Ammon's horn (tissue), 1 donor: ENCODE results near the gene ANGPT4.
A peak's percentile ranks its signal among the peaks of the same experiment; 100 is the strongest.

Source experiments
- DNase-seq: peaks from one replicate; pipeline ENCODE4 v3.0.0-alpha.2; 2016; ENCODE audit warnings: low spot score

ANGPT4 gene, protein sequence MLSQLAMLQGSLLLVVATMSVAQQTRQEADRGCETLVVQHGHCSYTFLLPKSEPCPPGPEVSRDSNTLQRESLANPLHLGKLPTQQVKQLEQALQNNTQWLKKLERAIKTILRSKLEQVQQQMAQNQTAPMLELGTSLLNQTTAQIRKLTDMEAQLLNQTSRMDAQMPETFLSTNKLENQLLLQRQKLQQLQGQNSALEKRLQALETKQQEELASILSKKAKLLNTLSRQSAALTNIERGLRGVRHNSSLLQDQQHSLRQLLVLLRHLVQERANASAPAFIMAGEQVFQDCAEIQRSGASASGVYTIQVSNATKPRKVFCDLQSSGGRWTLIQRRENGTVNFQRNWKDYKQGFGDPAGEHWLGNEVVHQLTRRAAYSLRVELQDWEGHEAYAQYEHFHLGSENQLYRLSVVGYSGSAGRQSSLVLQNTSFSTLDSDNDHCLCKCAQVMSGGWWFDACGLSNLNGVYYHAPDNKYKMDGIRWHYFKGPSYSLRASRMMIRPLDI

DNA sequence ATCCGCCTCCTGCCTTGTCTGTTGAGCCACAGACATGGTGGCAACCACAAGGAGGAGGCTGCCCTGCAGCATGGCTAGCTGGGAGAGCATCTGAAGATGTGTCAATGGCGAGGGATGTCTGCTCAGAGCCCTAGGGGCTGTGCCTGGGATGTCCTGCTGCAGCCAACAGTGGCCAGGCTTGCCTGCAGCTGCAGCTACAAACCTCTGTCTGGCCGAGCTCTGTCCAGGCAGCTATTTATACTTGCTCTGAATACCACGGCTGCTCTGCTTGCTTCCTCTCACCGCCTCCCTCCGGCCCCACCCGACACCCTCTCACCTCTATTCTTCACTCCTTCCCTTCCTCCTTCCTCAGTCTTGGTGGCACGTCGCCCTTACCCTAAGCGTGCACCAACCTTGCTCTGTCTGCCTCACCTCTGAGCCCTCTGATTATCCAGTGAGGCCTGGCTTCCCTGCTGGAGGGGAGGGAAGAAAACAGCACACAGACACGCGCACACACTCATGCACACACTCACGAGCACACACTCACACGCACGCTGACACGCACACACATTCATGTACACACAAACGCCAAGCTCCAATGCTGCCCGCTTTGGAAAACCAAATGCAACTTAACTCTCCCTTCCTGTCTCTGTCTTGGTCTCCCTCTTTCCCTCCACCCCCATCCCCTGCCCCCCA lies at the start of gene ANGPT4:
Gene ANGPT4, minus strand, starts transcription at position 210 of the 675 bp plus-strand sequence. Its CDS starts 120 bp downstream, at position 90.
- DNase-seq = peak; percentile 8

DNA sequence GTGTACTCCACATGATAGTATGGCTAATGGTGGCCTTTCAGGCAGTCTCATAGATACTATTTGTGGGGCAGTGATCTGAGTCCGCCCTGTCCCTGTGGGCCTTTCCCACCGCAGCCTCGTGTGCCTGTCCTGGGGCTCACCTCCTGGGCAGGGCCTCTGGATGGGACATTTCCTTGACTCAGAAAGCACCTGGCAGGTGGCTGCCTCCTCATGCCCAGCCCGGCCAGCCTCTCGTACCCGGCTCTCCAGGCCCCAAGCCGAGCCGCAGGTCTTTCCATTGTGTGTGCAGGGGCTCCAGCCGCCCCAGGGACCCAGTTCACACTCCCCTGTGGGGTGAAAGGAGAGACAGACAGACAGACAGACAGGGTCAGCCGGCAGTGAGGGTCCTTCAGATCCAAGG lies 47.7 kb upstream of the ANGPT4 start:
- DNase-seq = no peak

DNA sequence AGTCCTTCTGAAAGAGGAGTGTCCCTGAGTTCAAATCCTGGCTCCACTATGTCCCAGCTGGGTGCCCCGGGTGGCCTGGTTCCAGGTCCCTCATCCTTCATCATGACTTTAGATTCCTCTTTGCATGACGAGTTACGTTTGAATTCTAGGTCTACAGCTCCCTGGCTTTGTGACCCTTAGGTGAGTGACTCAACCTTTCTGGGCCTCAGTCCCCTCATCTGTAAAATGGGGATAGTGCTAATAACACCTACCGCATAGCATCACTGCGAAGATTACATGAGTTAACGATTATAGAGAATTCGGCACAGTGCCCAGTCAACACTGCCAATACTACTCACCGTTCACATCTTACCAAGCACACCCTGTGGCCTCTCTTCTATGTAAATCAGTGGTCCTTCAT lies 46.5 kb upstream of the ANGPT4 start:
- DNase-seq = no peak

DNA sequence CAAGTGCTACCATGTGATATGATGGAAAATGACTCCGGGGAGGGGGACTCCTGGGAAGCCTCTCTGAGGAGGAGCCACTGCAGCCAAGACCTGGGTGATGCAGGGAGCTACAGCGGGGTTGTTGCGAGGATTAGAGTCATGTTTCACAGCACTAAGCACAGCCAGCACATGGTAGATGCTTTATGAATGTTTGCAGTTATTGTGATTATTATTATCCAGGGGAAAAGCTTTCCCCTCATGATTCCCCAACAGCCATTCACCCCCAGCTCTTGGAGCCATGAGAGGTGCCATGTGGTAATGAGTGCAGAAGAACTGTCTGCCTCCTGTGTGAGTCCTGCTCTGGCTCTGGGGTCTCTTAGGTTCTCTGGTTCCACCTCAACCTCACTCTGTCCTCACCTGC lies 46.1 kb upstream of the ANGPT4 start:
- no peak for DNase-seq

DNA sequence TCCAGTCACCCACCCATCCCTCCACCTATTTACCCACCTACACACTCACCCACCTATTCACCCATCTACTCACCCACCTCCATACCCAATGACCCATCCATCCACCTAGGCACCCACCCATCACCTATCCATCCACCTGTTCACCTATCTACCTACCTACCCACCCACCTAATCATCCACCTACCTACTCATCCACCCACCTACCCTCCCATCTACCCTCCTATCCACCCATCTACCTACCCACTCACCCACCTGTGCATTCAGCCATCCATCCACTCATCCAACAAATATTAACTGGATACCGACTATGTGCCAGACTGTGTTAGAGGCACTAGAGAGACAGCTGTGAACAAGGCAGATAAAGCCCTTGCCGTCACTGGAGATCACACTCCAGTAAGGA lies 45.6 kb upstream of the ANGPT4 start:
- DNase-seq = no peak

DNA sequence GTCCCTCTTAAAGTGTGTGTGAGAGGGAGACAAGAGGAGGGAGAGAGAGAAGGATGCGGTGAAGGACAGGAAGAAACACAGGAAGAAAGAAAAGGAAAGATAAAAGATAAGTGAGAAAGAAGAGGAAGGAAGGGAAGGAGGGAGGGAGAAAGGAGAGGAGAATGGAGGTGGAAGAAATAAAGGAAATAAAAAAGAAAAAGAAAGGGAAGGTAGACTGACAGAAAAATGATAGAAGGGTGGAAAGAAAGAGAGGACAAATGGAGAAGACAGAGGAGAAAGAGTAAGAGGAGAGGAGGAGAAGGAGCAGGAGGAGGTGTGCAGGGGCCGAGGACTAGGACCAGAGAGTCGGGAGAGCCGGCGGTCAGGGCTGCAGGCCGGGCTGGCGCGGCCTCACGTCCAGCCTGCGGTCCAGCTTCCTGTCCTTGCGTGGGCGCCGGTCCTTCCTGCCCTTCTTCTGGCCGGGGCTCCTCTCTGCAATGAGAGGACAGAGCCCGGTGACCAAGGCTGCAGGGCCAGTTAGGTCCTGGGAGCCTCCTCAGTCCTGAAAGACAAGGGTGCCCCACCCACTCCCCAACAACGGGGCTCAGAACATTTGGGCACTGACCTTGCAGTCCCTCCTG lies 44.0 kb upstream of the ANGPT4 start:
- no peak for DNase-seq

DNA sequence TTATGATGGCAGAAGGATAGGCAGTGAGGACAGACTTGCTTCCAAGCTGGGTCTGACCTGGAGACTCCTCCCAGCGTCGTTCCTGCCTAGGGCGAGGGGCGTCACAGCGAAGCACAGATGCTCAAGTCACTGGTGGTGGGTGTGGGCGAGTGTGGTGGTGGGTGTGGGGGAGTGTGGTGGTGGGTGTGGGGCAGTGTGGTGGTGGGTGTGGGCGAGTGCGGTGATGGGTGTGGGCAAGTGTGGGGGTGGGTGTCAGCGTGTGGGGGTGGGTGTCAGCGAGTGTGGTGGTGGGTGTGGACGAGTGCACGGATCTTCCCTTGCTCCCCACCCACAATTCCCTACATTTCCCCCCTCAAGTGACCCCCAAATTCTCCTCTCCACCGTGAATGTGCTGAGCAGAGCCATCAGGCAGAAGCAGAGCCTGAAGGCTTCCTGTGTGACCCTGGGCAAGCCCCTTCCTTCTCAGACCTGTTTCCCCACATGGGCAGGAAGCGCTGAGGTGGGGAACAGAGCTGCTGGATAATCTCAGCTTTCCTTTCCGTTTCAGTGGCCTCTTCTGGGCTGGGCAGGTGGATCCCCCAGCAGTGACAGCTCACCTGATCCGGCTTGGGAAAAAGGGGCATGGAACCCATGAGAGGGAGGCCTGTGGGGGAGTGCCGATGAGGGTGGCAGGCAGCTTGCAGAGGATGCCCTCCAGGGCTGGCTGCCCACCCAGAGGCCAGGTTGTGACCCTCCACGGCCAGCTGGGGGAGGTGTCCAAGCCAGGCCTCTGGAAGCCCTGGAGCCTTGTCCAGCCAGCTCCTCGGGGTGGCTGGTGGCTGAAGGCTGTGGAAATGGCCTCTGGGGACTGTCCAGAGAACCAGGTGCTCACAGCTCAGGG lies 43.0 kb upstream of the ANGPT4 start:
- DNase-seq = no peak

DNA sequence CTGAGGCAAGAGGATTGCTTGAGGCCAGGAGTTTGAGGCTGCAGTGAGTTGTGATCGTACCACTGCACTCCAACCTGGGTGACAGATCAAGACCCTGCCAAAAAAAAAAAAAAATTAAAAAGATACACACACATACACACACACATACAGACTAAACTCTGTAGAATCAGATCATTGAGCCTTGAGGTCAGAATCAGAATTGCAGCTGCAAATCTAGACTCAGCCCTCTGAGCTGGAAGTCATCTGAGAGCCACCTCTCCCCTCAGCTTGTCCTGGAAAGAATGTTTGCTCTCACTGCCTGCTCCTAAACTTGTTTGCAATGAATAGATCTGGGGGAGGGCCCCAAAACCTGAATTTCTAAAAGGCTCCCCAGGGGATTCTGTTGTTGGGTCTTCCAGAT lies 41.4 kb upstream of the ANGPT4 start:
- no peak for DNase-seq

DNA sequence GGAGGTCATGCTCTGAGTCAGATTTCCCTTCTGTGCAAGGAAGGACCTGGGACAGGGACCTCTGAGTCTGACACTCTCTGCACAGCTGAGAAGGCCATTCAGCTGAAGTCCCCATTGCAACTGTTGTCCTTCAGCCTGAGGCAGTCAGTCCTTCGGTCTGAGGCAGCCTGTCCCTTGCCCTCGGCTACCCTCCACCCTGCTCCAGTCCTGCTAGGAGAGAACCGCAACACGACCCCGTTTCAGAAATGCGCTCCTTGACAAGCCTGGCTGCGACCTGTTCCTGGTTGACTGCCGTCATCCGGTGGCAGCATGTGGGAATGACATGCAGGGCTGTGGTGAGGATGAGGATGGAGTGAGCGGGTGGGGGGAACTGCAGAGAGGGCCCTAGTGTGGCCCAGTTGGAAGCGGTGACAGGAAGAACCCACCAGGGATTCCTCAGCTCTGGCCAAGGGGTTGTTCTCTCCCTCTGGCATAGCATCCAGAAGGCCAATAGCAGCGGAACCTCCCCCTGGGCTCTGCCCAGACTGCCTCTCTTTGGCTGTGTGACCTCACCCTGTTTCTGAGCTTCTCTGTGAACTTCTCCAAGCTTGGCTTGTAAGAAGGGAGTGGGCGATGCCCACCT lies 40.3 kb upstream of the ANGPT4 start:
- DNase-seq = peak; percentile 81

DNA sequence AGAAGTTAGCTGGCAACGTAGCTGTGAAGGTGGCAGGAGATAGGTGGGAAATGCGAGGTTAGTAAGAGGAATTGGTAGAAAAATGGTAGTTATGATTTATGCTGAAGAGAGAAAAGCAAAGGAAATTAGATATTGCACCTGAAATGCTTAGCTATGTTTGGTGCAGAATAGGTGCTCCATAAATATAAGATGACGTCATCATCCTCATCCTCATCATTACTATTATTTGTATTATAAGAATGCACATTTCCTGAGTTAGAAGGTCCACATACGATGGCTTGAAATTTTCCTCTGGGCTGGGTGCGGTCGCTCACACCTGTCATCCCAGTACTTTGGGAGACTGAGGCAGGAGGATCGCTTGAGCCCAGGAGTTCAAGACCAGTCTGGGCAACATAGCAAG lies 39.5 kb upstream of the ANGPT4 start:
- no peak for DNase-seq

DNA sequence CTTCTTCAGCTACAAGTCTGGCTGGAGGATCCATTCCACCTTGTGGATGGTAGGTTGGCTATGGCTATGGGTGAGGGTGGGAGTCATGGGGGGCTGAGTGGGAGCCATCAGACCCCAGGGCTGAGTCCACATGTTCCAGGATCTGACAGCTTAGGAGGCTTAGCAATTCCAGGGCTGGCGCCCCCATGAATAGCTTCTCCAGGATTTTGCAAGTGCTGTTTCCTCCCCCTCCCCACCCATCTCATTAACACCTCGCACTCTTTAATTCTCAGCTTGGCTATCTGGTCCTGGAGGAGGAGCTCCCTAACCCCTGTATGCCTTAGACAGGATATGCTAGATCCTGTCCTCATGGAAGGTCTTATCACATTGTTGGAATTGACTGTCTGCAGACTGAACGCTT lies 39.0 kb upstream of the ANGPT4 start:
- DNase-seq = no peak

DNA sequence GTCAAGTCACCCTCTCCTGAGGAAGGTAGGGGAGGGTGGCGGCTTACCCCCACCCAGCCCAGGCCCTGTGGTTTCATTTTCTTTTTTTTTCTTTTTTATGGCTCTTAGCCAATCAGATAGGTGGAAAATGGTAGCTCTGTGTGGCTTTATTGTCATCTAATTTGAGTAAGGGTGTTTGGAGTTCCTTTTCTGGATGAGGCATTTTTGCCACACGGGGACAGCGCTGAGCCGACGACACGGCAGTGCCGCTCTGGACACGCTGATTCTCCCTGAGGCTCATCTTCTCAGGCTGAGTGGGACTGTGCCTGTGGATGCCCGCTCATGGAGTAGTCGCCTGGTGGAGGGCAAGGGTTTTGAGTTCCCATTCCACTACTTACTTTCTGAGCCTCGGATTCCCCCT lies 37.6 kb upstream of the ANGPT4 start:
- DNase-seq = no peak

DNA sequence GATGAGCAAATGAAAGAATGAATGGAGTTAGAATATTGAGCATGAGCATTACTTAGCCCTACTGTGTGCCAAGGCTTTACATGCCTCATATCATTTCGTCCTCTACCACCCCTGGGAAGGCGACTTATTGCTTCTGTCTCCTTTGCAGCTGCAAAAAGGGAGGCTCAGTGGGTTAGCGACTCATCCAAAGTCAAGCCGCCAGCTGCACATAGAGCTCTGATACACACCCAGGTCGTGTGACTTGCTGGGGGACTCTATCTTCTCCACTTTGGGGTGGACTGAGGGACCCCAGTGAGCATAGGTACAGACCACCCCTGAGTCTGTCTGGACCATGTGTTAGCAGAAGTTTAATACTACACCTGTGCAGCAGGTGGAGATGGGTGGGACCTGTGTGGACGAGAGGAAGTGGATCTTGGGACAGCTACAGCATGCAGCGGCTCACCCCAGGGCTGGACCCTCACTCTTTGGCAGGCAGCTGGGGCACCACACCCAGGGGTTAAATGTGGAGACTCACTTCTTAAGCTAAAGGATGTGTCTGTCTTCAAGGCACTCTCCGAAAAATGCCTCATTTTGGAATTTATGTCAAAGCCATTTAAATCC lies 36.2 kb upstream of the ANGPT4 start:
- DNase-seq = no peak

DNA sequence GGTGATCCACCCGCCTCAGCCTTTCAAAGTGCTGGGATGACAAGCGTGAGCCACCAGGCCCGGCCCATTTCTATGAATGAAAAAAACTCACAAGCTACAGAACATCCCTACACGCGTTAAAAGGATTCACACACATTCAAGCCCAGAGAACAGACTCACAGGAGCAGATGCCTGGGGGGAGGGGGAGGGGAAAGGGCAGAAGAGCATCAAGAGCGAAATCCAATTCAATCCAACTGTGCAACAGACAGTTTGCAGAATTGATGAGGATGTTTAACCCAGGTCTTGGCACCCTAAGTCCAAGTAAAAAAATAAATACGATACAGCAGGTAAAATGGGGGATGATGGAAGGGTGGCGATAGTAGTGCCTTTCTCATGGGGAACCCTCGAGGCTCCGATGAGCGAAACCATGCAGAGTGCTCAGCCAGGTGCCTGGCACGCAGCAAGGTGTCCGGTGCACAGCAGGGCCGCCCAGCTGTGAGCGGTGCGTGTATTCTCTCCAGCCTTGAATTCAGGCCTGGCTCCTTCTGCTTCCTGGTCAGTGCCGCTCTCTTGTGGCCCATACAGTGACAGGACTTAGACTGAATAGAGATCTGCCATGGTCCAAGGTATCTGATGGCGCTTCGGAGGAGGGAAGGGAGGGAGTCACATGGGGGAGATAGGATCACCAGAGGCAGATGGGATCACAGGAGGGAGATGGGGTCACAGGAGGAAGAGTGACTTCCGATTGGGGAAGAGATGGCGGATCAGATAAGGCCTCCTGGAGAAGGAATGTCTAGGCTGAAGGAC lies 35.4 kb upstream of the ANGPT4 start:
- DNase-seq = no peak

DNA sequence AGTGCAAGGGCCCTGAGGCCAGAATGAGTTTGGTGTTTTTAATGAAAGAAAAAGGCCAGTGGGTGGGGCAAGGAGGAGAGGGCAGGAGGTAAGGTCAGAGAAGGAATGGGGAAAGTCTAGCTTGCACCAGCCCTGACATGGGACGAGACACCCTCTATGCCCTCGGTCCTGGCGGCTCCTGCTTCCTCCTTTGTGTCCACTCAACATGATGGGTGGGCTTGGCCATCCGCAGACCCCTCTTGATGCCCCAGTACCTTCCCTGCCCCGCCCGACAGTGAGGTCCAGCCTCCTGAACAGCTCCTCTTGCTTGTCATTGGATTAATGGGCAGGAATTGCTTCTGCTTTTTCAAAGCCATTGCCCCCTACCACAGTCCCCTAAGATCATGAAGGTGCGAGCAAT lies 33.6 kb upstream of the ANGPT4 start:
- DNase-seq = no peak

DNA sequence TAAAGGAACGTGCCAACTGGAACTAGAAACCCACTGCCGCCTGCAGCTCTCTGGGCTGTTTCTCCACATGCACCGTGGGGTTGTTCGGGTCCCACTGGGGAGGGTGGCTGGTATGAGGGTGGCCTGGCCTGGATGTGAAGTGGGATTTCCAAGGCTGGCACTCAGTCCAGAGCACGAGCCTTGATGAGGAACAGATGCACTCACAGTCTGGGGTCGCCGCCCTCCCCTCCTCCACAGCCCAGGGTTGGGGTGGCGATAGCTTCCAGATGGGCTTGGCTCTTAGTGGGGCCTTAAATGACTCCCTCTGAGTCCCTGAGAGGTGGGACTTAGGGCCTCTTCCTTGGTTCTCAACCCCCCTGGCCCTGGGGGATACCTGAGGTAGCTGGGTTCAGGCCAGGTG lies 30.7 kb upstream of the ANGPT4 start:
- DNase-seq = no peak

DNA sequence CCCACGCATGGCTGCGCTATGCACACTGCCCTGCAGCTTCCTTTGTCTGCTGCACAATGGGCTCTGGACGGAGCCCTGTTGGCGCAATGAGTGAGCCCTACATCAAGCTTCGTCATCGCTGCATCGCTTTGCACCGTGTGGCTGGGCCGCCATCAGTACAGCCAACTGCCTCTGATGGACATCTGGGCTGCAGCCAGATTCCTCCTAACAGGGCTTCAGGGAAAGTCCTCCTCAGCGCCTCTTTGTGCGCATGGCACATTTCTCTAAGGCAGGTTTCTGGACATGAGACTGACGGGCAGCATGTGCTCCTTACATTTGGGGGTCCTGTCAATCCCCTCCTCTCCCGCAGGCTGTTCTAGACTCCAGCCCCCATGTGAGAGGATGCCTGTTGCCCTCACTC lies 29.7 kb upstream of the ANGPT4 start:
- no peak for DNase-seq

DNA sequence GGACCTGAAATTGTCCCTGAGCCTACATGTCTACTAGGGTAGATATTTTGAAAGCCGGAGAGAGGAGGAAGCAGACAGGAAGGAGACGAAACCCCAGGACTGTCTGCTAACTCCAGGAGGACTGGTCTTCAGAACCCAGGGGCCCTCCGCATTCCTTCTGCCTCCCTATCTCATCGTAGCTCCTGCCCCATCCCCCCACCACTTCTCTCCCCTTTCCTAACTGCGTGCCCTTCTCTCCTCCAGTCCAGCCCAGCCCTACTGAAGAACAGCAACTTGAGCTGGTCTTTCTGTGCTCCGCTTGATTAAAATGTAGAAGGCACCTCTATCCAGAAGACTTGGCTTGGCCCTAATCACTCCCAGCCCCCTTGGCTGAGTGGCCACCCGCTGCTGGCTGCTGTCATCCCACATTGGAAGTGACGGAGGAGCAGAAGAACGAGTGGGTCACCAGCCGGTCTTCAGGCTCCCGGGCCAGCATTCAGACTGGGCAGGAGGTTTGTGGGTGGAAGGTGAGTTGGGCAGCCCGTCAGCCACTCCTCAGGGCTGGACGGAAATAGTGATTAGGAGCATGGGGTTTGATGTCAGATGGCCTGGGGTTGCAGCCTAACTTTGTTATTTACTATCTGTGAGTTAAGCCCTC lies 28.8 kb upstream of the ANGPT4 start:
- no peak for DNase-seq

DNA sequence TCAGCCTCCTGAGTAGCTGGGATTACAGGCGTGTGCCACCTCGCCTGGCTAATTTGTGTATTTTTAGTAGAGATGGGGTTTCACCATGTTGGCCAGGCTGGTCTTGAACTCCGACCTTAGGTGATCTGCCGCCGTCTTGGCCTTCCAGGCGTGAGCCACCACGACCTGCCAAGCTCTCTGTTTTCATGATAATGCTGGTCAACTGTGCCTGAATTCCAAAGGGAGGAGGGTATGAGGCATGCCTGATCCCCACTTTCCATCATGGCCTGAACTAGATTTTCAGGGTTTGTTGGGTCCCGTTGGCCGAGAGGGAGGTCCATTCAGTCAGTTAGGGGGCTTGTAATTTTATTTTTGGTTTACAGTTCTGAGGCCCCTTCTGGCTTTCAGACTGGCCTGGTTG lies 28.0 kb upstream of the ANGPT4 start:
- DNase-seq = no peak

DNA sequence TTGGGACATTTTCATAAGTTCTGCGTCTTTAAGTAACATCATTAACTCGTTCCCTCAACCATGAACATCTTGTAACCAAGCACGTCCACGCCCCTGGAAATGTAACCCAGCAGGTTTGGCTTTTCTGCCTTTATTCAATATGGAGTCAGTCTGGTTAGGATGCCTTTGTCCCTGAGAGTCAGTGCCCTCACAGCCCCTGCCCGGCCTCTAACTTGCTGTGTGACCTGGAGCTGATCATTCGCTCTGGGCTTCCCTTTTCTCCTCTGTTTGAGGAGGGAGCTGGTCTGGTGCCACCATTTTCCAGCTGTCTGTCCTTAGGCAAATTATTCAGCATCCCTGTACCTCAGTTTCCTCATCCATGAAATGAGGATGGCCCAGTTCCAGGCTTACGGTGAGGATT lies 26.5 kb upstream of the ANGPT4 start:
- no peak for DNase-seq
